HEK293 (cell line): ENCODE data around the gene SZRD1.
A peak's percentile ranks its signal among the peaks of the same experiment; 100 is the strongest.

Source experiments
- CTCF ChIA-PET: fragments of 350-600 bp; formaldehyde crosslinking; extraction: SDS; loops from one replicate; lab custom pipeline; 2021; ENCODE audit warnings: antibody characterized with exemption; lab: Yijun Ruan, JAX
- POLR2A ChIA-PET: fragments of 300-600 bp; formaldehyde crosslinking; extraction: SDS; loops from one replicate; lab custom pipeline; 2020; ENCODE audit warnings: antibody characterized with exemption, inconsistent platforms; lab: Yijun Ruan, JAX
- H3K27ac ChIP-seq: fragments of 200-500 bp; sonication (Bioruptor generic); 2 replicates; pipeline ENCODE4 v1.5.1; 2014; ENCODE audit warnings: low read depth, low read length, control low read depth, inconsistent platforms; ENCODE audit errors: extremely low read depth
- H3K36me3 ChIP-seq, 2 experiments: fragments of 200-500 bp in 1 of 2; sonication (Bioruptor generic) in 1 of 2; 1 replicate in 1 of 2; 2 replicates in 1 of 2; pipeline ENCODE4 v1.5.1; 2014 to 2017; ENCODE audit warnings: inconsistent platforms in 2 of 2, low read length in 2 of 2; ENCODE audit not compliant: control insufficient read depth in 2 of 2, insufficient read depth in 1 of 2
- H3K4me1 ChIP-seq: fragments of 200-500 bp; sonication (Bioruptor generic); 2 replicates; pipeline ENCODE4 v1.5.1; 2014; ENCODE audit warnings: mild to moderate bottlenecking, low read length, inconsistent platforms; ENCODE audit not compliant: control insufficient read depth, insufficient read depth
- H3K4me3 ChIP-seq: 2 replicates; pipeline ENCODE4 v1.5.1; 2011; ENCODE audit warnings: low read depth, mild to moderate bottlenecking, control low read depth, low read length, moderate library complexity
- H3K9me3 ChIP-seq: fragments of 200-500 bp; sonication (Bioruptor generic); 2 replicates; pipeline ENCODE4 v1.5.1; 2014; ENCODE audit warnings: low read depth, low read length, inconsistent platforms; ENCODE audit not compliant: control insufficient read depth, insufficient read depth
- GFI1B ChIP-seq: fragments of 450-650 bp; formaldehyde crosslinking; IDR thresholded peaks from 2 replicates; pipeline ENCODE4 v1.5.1; 2016; ENCODE audit warnings: missing biosample characterization, missing genetic modification characterization
- HOXA7 ChIP-seq: sonication (generic); formaldehyde crosslinking; IDR thresholded peaks from 2 replicates; pipeline ENCODE4 v1.8.1; 2022; ENCODE audit warnings: missing genetic modification reagents, borderline replicate concordance
- HOXC10 ChIP-seq: sonication (generic); formaldehyde crosslinking; IDR thresholded peaks from 2 replicates; pipeline ENCODE4 v1.8.1; 2023; ENCODE audit warnings: mild to moderate bottlenecking, missing genetic modification reagents
- KLF10 ChIP-seq: fragments of 450-650 bp; IDR thresholded peaks from 2 replicates; pipeline ENCODE4 v1.5.1; 2018; ENCODE audit warnings: missing biosample characterization, mild to moderate bottlenecking, missing genetic modification characterization
- OVOL3 ChIP-seq: fragments of 450-650 bp; formaldehyde crosslinking; IDR thresholded peaks from 2 replicates; pipeline ENCODE4 v1.5.1; 2016; ENCODE audit warnings: missing biosample characterization, missing genetic modification characterization
- REPIN1 ChIP-seq: fragments of 450-650 bp; formaldehyde crosslinking; IDR thresholded peaks from 2 replicates; pipeline ENCODE4 v1.5.1; 2017; ENCODE audit warnings: missing biosample characterization, missing genetic modification characterization, low read depth
- SP2 ChIP-seq: fragments of 450-650 bp; formaldehyde crosslinking; IDR thresholded peaks from 2 replicates; pipeline ENCODE4 v1.5.1; 2016; ENCODE audit warnings: missing biosample characterization, missing genetic modification characterization
- TRIM28 ChIP-seq: IDR thresholded peaks from 2 replicates; pipeline ENCODE4 v1.6.1; 2011; ENCODE audit warnings: low read length, control low read depth, borderline replicate concordance
- YY1 ChIP-seq: fragments of 450-650 bp; formaldehyde crosslinking; IDR thresholded peaks from 2 replicates; pipeline ENCODE4 v1.5.1; 2018; ENCODE audit warnings: missing biosample characterization, missing genetic modification characterization
- ZBTB21 ChIP-seq: fragments of 450-650 bp; formaldehyde crosslinking; IDR thresholded peaks from 2 replicates; pipeline ENCODE4 v1.5.1; 2017; ENCODE audit warnings: missing biosample characterization, missing genetic modification characterization
- ZNF114 ChIP-seq: fragments of 450-650 bp; formaldehyde crosslinking; IDR thresholded peaks from 2 replicates; pipeline ENCODE4 v1.5.0; 2017; ENCODE audit warnings: missing biosample characterization, missing genetic modification characterization
- ZNF121 ChIP-seq: fragments of 450-650 bp; formaldehyde crosslinking; IDR thresholded peaks from 2 replicates; pipeline ENCODE4 v1.5.1; 2016; ENCODE audit warnings: missing biosample characterization, missing genetic modification characterization
- ZNF146 ChIP-seq: fragments of 450-650 bp; formaldehyde crosslinking; IDR thresholded peaks from 2 replicates; pipeline ENCODE4 v1.5.1; 2016; ENCODE audit warnings: missing biosample characterization, missing genetic modification characterization
- ZNF157 ChIP-seq: fragments of 450-650 bp; formaldehyde crosslinking; IDR thresholded peaks from 2 replicates; pipeline ENCODE4 v1.5.1; 2016; ENCODE audit warnings: missing biosample characterization, missing genetic modification characterization
- ZNF37A ChIP-seq: fragments of 450-650 bp; IDR thresholded peaks from 2 replicates; pipeline ENCODE4 v1.5.1; 2018; ENCODE audit warnings: missing biosample characterization, missing genetic modification characterization
- TF ChIP-seq, protein P1 (sequence below): fragments of 450-650 bp; formaldehyde crosslinking; IDR thresholded peaks from 2 replicates; pipeline ENCODE4 v1.5.1; 2017; ENCODE audit warnings: missing biosample characterization, missing genetic modification characterization
- TF ChIP-seq, protein P2 (sequence below): fragments of 450-650 bp; formaldehyde crosslinking; optimal IDR thresholded peaks from 2 replicates; pipeline ENCODE3; 2016; ENCODE audit warnings: missing biosample characterization, mild to moderate bottlenecking, missing genetic modification characterization

SZRD1 gene

DNA sequence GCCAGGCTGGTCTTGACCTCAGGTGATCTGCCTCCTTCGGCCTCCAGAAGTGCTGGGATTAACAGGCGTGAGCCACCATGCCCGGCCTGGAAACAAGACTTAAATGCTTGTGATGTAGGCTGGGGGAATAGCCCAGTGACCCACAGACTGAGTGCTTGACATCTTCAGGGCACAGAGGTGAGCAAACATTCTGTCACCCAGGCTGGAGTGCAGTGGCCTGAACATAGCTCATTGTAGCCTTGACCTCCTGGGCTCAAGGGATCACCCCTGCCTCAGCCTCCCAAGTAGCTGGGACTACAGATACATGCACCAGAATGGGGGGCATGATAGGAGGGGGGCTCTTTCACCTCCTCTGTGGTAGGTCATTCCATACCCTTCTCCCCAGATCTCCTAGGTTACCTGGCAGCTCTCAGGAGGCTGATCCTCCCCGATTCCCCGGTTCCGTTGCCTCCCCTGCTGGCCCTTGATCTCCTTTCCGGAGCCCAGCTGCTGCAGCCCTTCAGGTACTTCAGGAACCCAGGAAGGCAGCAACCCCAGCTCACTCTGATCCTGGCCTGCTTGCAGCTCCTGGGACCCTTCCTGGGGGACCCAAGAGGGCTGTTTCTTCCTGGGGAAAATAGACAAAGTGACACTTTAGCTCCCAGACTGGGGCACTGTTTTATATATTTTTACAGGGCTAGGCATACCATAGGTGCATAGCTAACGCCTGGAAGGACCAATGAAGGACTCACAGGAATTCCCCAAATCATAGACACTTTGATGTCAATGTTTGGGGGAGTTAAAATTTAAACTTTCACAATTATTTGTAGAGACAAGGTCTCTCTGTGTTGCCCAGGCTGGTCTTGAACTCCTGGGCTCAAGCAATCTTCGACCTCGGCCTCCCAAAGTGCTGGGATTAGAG lies 58.3 kb downstream of the SZRD1 start:
- POLR2A ChIA-PET: interaction anchor here (1.5 kb wide), 1 partner anchor 15 kb away, joined by 5 read pairs; the partner anchor contains the start of gene NECAP2
- Histone ChIP-seq H3K4me1 (no peaks in the 10 kb centered on the region), H3K9me3 (no peaks in the 10 kb centered on the region), H3K27ac (no peak overlapping the region), H3K4me3 (no peak overlapping the region), H3K36me3 (no peaks in the 10 kb centered on the region)
- TF ChIP-seq ZNF157 (tag by site-specific recombination) (no peak), TRIM28 (no peak), ZNF37A (tag by site-specific recombination) (no peak), ZBTB21 (tag by site-specific recombination) (no peak)
- CTCF ChIA-PET: interaction anchor here (0.7 kb wide), 1 partner anchor 199 kb away, joined by 3 read pairs; no protein-coding TSS in a partner anchor

DNA sequence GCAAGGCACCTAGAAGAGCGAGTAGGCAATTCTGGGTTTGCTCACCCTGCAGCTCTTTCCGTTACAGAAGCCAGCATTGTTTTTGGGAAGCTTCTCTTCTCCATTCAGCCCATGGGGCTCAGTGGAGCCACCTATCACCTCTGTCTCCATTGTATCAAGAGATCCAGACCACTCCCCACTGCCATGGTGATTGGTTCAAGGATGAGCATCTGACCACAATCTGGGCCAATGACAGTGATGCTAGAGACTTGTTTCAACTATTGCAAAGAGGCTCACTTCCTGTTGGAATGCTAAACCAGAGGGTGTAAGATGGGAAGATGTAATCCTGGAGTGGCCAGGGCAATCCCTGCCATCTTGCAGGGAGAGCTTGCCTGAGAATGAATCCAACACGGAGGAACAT lies 63.6 kb downstream of the SZRD1 start:
- Histone ChIP-seq H3K36me3 (no peaks in the 10 kb centered on the region), H3K4me1 (no peaks in the 10 kb centered on the region), H3K27ac (no peak overlapping the region), H3K4me3 (no peak overlapping the region), H3K9me3 (no peaks in the 10 kb centered on the region)
- CTCF ChIA-PET: interaction anchor here (0.7 to 2.3 kb wide), 2 partner anchors 9 to 278 kb away, joined by 3 to 12 read pairs; partner anchors contain the start of gene NECAP2
- POLR2A ChIA-PET: no interaction called here
- peak; percentile 19; the same call in 1 of the 2 replicates for TF ChIP-seq SP2 (tag by site-specific recombination)
- TF ChIP-seq, protein P1, sequence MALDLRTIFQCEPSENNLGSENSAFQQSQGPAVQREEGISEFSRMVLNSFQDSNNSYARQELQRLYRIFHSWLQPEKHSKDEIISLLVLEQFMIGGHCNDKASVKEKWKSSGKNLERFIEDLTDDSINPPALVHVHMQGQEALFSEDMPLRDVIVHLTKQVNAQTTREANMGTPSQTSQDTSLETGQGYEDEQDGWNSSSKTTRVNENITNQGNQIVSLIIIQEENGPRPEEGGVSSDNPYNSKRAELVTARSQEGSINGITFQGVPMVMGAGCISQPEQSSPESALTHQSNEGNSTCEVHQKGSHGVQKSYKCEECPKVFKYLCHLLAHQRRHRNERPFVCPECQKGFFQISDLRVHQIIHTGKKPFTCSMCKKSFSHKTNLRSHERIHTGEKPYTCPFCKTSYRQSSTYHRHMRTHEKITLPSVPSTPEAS (tag by site-specific recombination): no peak
- no peak for TF ChIP-seq KLF10 (tag by site-specific recombination)
- no peak for TF ChIP-seq OVOL3 (tag by site-specific recombination)
- no peak for TF ChIP-seq HOXC10
- no peak for TF ChIP-seq ZNF114 (tag by site-specific recombination)
- no peak for TF ChIP-seq ZNF121 (tag by site-specific recombination)

DNA sequence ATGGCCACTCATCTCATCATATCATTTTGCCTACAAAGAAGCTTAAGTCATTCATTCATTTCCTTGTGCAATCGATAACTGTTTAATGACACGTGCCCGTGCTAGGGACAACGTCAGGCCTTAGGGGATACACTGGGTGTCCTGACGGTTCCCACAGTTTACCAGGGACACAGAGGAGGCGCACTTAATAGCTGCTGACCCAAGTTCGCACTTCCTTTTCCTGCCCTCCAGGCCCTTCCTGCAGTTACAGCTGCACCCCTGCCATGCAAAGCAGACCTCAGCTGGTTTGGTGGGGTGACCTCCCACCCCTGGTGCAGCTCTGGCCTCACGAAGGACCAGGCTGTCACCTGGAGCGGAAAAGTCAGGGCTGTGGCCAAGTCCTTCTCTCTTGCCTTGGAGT lies 66.0 kb downstream of the SZRD1 start:
- H3K4me3 ChIP-seq: no peak overlapping the region
- H3K36me3 ChIP-seq: no peaks in the 10 kb centered on the region
- ChIA-PET CTCF (no interaction called here), POLR2A (interaction anchor here (0.7 to 1.1 kb wide), 2 partner anchors 65 to 517 kb away, joined by 3 to 5 read pairs; no protein-coding TSS in a partner anchor)
- H3K9me3 ChIP-seq: no peaks in the 10 kb centered on the region
- TF ChIP-seq HOXA7 (CRISPR knock-in tag) (no peak), GFI1B (no peak), YY1 (no peak)
- TF ChIP-seq, protein P2, sequence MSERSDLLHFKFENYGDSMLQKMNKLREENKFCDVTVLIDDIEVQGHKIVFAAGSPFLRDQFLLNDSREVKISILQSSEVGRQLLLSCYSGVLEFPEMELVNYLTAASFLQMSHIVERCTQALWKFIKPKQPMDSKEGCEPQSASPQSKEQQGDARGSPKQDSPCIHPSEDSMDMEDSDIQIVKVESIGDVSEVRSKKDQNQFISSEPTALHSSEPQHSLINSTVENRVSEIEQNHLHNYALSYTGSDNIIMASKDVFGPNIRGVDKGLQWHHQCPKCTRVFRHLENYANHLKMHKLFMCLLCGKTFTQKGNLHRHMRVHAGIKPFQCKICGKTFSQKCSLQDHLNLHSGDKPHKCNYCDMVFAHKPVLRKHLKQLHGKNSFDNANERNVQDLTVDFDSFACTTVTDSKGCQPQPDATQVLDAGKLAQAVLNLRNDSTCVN (tag by site-specific recombination): no peak
- H3K4me1 ChIP-seq: no peaks in the 10 kb centered on the region
- H3K27ac ChIP-seq: no peak overlapping the region

DNA sequence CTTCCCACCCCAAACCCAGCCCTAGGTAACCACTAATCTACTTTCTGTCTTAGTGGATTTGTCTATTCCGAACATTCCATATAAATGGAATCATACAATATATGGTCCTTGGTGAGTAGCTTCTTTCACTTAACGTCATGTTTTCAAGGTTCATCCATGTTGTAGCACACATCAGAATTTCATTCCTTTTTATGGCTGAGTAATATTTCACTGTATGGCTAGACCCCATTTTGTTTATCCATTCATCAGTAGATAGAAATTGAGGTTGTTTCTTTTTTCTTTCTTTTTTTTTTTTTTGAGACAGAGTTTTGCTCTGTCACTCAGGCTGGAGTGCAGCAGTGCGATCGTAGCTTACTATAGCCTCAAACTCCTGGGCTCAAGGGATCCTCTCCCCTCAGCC lies 67.0 kb downstream of the SZRD1 start:
- Histone ChIP-seq H3K36me3 (no peaks in the 10 kb centered on the region), H3K9me3 (no peaks in the 10 kb centered on the region), H3K4me1 (no peaks in the 10 kb centered on the region), H3K27ac (no peak overlapping the region), H3K4me3 (no peak overlapping the region)
- TF ChIP-seq ZNF146 (tag by site-specific recombination): peak; percentile 68; the same call in 1 of the 2 replicates
- TF ChIP-seq REPIN1 (tag by site-specific recombination): no peak
- POLR2A ChIA-PET: no interaction called here
- CTCF ChIA-PET: no interaction called here
